ENCODE measurements around the gene PLEKHG4B.

Gene PLEKHG4B

GRCh38 chr5:144941-145340 is 53.0 kb downstream of the PLEKHG4B start:
- POLR2A ChIA-PET: no interaction called here
- DNase-seq (ENCODE audit: extremely low spot score): no peak
- CTCF ChIA-PET: no interaction called here
- no peak for TF ChIP-seq CTCF (IDR thresholded peaks at IDR 0.05; ENCODE audit: control extremely low read depth, extremely low read depth, low read depth, missing control alignments)

DNA sequence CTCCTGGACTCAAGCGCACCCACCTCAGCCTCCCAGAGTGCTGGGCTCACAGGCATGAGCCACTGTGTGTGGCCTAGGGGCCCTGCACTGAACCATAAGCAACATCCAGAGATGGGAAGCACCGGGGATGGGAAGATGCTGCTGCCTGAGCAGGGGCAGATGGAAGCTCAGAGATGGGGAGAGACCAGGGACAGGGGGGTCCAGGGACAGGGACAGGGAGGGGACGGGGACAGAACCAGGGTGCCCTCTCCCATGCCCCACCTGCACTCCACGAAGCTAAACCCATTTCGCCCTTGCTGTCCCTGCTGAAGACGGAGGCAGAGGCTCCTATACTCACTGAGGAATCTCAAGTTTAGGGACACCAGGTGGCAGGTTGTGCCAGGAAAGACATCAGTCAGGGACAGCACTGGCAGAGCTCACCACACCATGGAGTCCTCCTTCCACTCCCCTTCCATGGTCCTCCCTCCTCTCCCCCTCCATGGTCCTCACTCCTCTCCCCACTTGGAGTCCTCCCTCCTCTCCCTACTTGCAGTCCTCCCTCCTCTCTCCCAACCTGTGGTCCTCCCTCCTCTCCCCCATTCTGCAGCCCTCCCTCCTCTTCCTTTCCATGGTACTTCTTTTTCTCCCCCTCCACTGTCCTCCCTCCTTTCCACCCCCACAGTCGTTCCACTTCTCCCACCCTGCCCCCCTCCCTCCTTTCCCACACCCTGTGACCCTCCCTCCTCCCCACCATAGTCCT is 53.8 kb downstream of the PLEKHG4B start:
- ChIA-PET POLR2A (no interaction called here), CTCF (no interaction called here)
- no peak for DNase-seq (ENCODE audit: extremely low spot score)
- no peak for TF ChIP-seq CTCF (IDR thresholded peaks at IDR 0.05; ENCODE audit: control extremely low read depth, extremely low read depth, low read depth, missing control alignments)

GRCh38 chr5:147751-148150 is 55.8 kb downstream of the PLEKHG4B start:
- POLR2A ChIA-PET: no interaction called here
- CTCF ChIA-PET: no interaction called here
- DNase-seq (ENCODE audit: extremely low spot score): no peak
- TF ChIP-seq CTCF (IDR thresholded peaks at IDR 0.05; ENCODE audit: control extremely low read depth, extremely low read depth, low read depth, missing control alignments): no peak

GRCh38 chr5:149745-150485 is 57.9 kb downstream of the PLEKHG4B start:
- POLR2A ChIA-PET: no interaction called here
- CTCF ChIA-PET: interaction anchor here (1.1 kb wide), 1 partner anchor 39 kb away, joined by 3 read pairs; no protein-coding TSS in a partner anchor
- no peak for DNase-seq (ENCODE audit: extremely low spot score)
- no peak for TF ChIP-seq CTCF (IDR thresholded peaks at IDR 0.05; ENCODE audit: control extremely low read depth, extremely low read depth, low read depth, missing control alignments)

DNA sequence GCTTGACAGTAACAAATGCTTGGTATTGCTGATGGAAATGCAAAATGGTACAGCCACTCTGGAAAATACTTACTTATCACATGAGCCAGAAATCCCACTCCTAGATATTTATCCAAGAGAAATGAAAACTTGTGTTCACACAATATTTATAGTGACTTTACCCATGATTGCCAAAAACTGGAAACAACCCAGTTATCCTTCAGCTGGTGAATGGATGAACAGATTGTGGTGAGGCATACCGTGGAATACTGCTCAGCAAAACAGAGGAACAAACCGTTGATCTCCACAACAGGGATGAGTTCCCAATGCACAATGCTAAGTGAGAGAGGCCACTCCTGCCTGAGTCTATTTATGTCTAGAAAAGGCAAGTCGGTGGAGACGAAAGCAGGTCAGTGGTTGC is 58.8 kb downstream of the PLEKHG4B start:
- DNase-seq (ENCODE audit: extremely low spot score): no peak
- ChIA-PET CTCF (no interaction called here), POLR2A (no interaction called here)
- TF ChIP-seq CTCF (IDR thresholded peaks at IDR 0.05; ENCODE audit: control extremely low read depth, extremely low read depth, low read depth, missing control alignments): no peak

DNA sequence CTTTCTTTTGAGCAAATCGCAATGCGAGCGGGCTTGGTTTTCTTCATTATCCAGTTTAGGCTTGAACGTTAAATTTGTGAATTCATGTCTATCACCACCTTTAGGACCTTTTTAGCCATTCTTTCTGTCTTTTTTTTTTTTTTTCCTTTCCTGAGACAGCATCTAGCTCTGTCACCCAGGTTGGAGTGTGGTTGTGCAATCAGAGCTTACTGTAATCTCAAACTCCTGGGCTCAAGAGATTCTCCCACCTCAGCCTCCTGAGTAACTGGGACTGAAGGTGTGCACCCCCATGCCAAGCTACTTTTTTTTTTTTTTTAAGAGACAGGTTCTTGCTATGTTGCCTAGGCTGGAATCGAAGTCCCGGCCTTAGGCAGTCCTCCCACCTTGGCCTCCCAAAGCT is 60.1 kb downstream of the PLEKHG4B start:
- TF ChIP-seq CTCF (IDR thresholded peaks at IDR 0.05; ENCODE audit: control extremely low read depth, extremely low read depth, low read depth, missing control alignments): no peak
- POLR2A ChIA-PET: no interaction called here
- CTCF ChIA-PET: no interaction called here
- DNase-seq (ENCODE audit: extremely low spot score): no peak
